GM12878 (cell line): ENCODE results near the gene FEV. TPM values are rescaled to one million over a fixed set of nuclear protein-coding genes. Genes with fewer than 3 reads are reported as not detected.

Source experiments
- ATAC-seq: fragments of 200-7000 bp; cut with Tn5 transposase; 3 replicates; pipeline ENCODE4 v1.9.1; 2020; ENCODE audit warnings: mild to moderate bottlenecking, moderate library complexity
- BruUV-seq: library from RNA; stranded (reverse); fragments of 400-500 nt; replicated peaks from 2 replicates; lab custom pipeline; 2021; lab: Mats Ljungman, UMichigan
- CTCF ChIA-PET: fragments of 300-600 bp; sonication (Branson Sonifier 250); formaldehyde crosslinking; extraction: SDS; loops from one replicate; lab custom pipeline; 2021; ENCODE audit warnings: inconsistent platforms; lab: Yijun Ruan, JAX
- POLR2A ChIA-PET: fragments of 350-600 bp; formaldehyde crosslinking; extraction: SDS; loops from one replicate; lab custom pipeline; 2021; ENCODE audit warnings: inconsistent platforms; lab: Charles Lee
- RAD21 ChIA-PET: fragments of 300-600 bp; sonication (Branson Sonifier 250); formaldehyde crosslinking; loops from one replicate; lab custom pipeline; 2023; ENCODE audit warnings: antibody characterized with exemption; ENCODE audit not compliant: unreplicated experiment; lab: Charles Lee
- SMC1A ChIA-PET: fragments of 300-600 bp; sonication (Branson Sonifier 250); formaldehyde crosslinking; loops from one replicate; lab custom pipeline; 2023; ENCODE audit not compliant: unreplicated experiment, uncharacterized antibody; lab: Charles Lee
- DNase-seq: peaks from one replicate; pipeline ENCODE4 v3.0.0-alpha.2; 2011; ENCODE audit warnings: low read depth, low spot score
- FAIRE-seq: peaks from 3 replicates; lab custom pipeline; 2011; peaks lifted over from hg19 to GRCh38; lab: Jason Lieb, UNC
- H2AFZ ChIP-seq: 2 replicates; pipeline ENCODE4 v1.6.0; 2011; ENCODE audit warnings: low read depth, low read length, control low read depth; ENCODE audit not compliant: control insufficient read depth
- H3K27ac ChIP-seq: 2 replicates; pipeline ENCODE4 v1.5.1; 2011; ENCODE audit warnings: control low read depth; ENCODE audit not compliant: control insufficient read depth, insufficient read depth
- H3K27me3 ChIP-seq, 2 experiments: replicated peaks in 1 of 2; 2 replicates each; pipeline versions ENCODE4 v1.6.0 to v1.6.1; 2011; ENCODE audit warnings: low read length in 1 of 2; ENCODE audit not compliant: control insufficient read depth in 2 of 2, insufficient read depth in 2 of 2
- H3K36me3 ChIP-seq, 2 experiments: 2 replicates each; pipeline ENCODE4 v1.5.1; 2011; ENCODE audit warnings: low read length in 1 of 2; ENCODE audit not compliant: control insufficient read depth in 2 of 2, insufficient read depth in 2 of 2
- H3K4me1 ChIP-seq: 2 replicates; pipeline ENCODE4 v1.6.1; 2011; ENCODE audit warnings: mild to moderate bottlenecking, low read length, moderate library complexity, mixed read lengths; ENCODE audit not compliant: control insufficient read depth, insufficient read depth
- H3K4me2 ChIP-seq: 2 replicates; pipeline ENCODE4 v1.6.0; 2011; ENCODE audit warnings: control low read depth; ENCODE audit not compliant: control insufficient read depth, insufficient read depth
- H3K4me3 ChIP-seq: fragments of 200-600 bp; sonication (generic); 2 replicates; pipeline ENCODE4 v1.5.1; 2016
- H3K79me2 ChIP-seq: 2 replicates; pipeline ENCODE4 v1.6.0; 2011; ENCODE audit warnings: low read length; ENCODE audit not compliant: control insufficient read depth, insufficient read depth
- H3K9ac ChIP-seq: 2 replicates; pipeline ENCODE4 v1.8.0; 2011; ENCODE audit warnings: low read length, control low read depth, mixed read lengths; ENCODE audit not compliant: control insufficient read depth, insufficient read depth
- H3K9me3 ChIP-seq: replicated peaks from 3 replicates; pipeline ENCODE4 v1.5.1; 2011; ENCODE audit warnings: mild to moderate bottlenecking, low read length; ENCODE audit not compliant: control insufficient read depth, insufficient read depth
- H4K20me1 ChIP-seq: 2 replicates; pipeline ENCODE4 v1.6.0; 2011; ENCODE audit not compliant: control insufficient read depth, insufficient read depth
- CUX1 ChIP-seq: IDR thresholded peaks from 2 replicates; pipeline ENCODE4 v1.6.1; 2012; ENCODE audit warnings: improper control_type of control experiment, low read depth, low read length; ENCODE audit not compliant: insufficient replicate concordance
- GABPA ChIP-seq: IDR thresholded peaks from 2 replicates; pipeline ENCODE4 v1.6.1; 2014; ENCODE audit warnings: antibody characterized with exemption, low read depth, mild to moderate bottlenecking, inconsistent platforms
- IKZF1 ChIP-seq: fragments of 450-650 bp; conservative IDR thresholded peaks from 2 replicates; pipeline ENCODE4 v1.6.1; 2017; ENCODE audit warnings: antibody characterized with exemption, mild to moderate bottlenecking
- IRF5 ChIP-seq: fragments of 450-650 bp; IDR thresholded peaks from 2 replicates; pipeline ENCODE4 v1.6.1; 2017; ENCODE audit warnings: borderline replicate concordance
- JUNB ChIP-seq: IDR thresholded peaks from 2 replicates; pipeline ENCODE4 v1.6.1; 2016; ENCODE audit warnings: antibody characterized with exemption, mild to moderate bottlenecking
- KAT2A ChIP-seq: conservative IDR thresholded peaks from 2 replicates; pipeline ENCODE4 v1.6.1; 2011; ENCODE audit warnings: low read depth, low read length; ENCODE audit not compliant: control insufficient read depth
- MYC ChIP-seq: IDR thresholded peaks from 2 replicates; pipeline ENCODE4 v1.6.1; 2011; ENCODE audit warnings: mild to moderate bottlenecking, low read length, moderate library complexity, inconsistent platforms; ENCODE audit not compliant: insufficient read depth, insufficient replicate concordance, insufficient read length, severe bottlenecking
- NFIC ChIP-seq: IDR thresholded peaks from 2 replicates; pipeline ENCODE4 v1.6.1; 2012; ENCODE audit warnings: low read depth, mild to moderate bottlenecking, inconsistent platforms, low read length, moderate library complexity
- NRF1 ChIP-seq: conservative IDR thresholded peaks from 2 replicates; pipeline ENCODE4 v1.6.1; 2011; ENCODE audit warnings: mild to moderate bottlenecking, low read depth, low read length, improper control_type of control experiment
- POLR2AphosphoS5 ChIP-seq: IDR thresholded peaks from 2 replicates; pipeline ENCODE4 v1.6.1; 2011; ENCODE audit warnings: mild to moderate bottlenecking, low read length, inconsistent platforms
- RBBP5 ChIP-seq: fragments of 200-600 bp; sonication (generic); conservative IDR thresholded peaks from 2 replicates; pipeline ENCODE4 v1.6.1; 2016
- RFX5 ChIP-seq: IDR thresholded peaks from 2 replicates; pipeline ENCODE4 v1.6.1; 2011; ENCODE audit warnings: low read depth, low read length, improper control_type of control experiment
- SPI1 ChIP-seq: IDR thresholded peaks from 2 replicates; pipeline ENCODE4 v1.6.1; 2011; ENCODE audit warnings: low read depth, mild to moderate bottlenecking, low read length, moderate library complexity, borderline replicate concordance; ENCODE audit not compliant: insufficient read depth
- STAT3 ChIP-seq: IDR thresholded peaks from 2 replicates; pipeline ENCODE4 v1.6.1; 2011; ENCODE audit warnings: low read depth, low read length, improper control_type of control experiment
- TAF1 ChIP-seq: IDR thresholded peaks from 2 replicates; pipeline ENCODE4 v1.6.1; 2011; ENCODE audit warnings: mild to moderate bottlenecking, low read depth, low read length, borderline replicate concordance
- TCF12 ChIP-seq: IDR thresholded peaks from 2 replicates; pipeline ENCODE4 v1.6.1; 2011; ENCODE audit warnings: low read depth, mild to moderate bottlenecking, low read length
- TCF3 ChIP-seq: IDR thresholded peaks from 2 replicates; pipeline ENCODE4 v1.6.1; 2012; ENCODE audit warnings: low read depth, mild to moderate bottlenecking, low read length, borderline replicate concordance; ENCODE audit not compliant: insufficient read depth
- YY1 ChIP-seq: IDR thresholded peaks from 2 replicates; pipeline ENCODE4 v1.6.1; 2011; ENCODE audit warnings: low read depth, mild to moderate bottlenecking, low read length
- WGBS: methylation state at CpG from one replicate; pipeline ENCODE4 v1.1.6; 2016; ENCODE audit warnings: low lambda C conversion rate; ENCODE audit not compliant: insufficient replicate concordance, insufficient coverage; ENCODE audit errors: missing lambda C conversion rate; 5-methylcytosine and 5-hydroxymethylcytosine counted together
- in situ Hi-C: fragments of 300-500 bp; cut with MboI; formaldehyde crosslinking; loops from 9 replicates; pipeline ENCODE4 v1.14.3; 2018; ENCODE audit warnings: mixed read lengths
- intact Hi-C: fragments of 100-400 bp; cut with micrococcal nuclease; formaldehyde crosslinking; loops from one replicate; pipeline ENCODE4 v1.14.2; 2022; ENCODE audit not compliant: unreplicated experiment
- polyA plus RNA-seq, 11 experiments: library from polyadenylated mRNA; depleted of rRNA in 4 of 11; unstranded in 6 of 11; stranded (reverse) in 5 of 11; fragments of >200 nt; fragmentation: Nextera tagmentation in 4 of 11; fragmentation: Illumina TruSeq in 1 of 11; extraction: Ambion mirVana in 4 of 11; extraction: Trizol in 1 of 11; gene quantifications; 1 replicate in 1 of 11; 2 replicates in 10 of 11; pipeline versions ENCODE4 v1.2.1 to v1.2.3, GENCODE V29; 2011 to 2016; ENCODE audit warnings: inconsistent platforms in 2 of 11, missing spikeins in 2 of 11, low read depth in 1 of 11
- total RNA-seq, 4 experiments: library from RNA; depleted of rRNA in 3 of 4; stranded (reverse); fragments of >200 nt in 3 of 4; fragmentation: Illumina TruSeq in 1 of 4; extraction: Trizol in 1 of 4; gene quantifications; 2 replicates each; pipeline versions ENCODE4 v1.2.1 to v1.2.3, GENCODE V29; 2013 to 2021

Gene FEV
- total and polyA plus RNA-seq, 10 of the 15 experiments (the other 5 are each of a cell fraction or from before 2014, with no cell fraction given) = not detected

DNA sequence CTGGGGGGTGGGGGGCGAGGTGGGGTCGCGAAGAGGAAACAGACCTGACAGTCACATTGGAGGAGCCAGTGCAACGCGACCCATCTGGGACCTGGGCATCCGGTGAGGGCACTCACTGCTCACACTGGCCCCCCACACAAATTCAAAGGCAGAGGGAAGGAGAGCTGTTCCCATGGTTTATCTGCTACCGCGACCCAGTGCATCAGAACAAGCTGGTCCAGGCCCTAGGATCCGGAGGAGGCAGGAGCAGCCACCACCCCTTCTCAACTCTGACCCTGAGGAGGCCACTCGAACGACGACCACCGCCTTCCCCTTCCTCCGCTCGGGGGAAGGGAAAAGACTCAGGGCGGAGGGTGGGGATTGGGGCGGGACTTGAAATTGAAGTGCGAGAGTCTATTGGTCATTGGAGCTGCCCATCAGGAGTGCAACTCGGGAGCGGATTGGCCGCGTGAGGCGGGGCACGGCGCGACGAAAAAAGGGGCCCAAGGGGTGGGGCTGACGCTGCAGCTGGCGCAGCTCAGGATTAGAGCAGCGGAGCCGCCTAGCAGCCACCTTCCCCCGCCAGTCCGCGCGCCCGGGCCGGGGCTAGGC, 25.7 kb downstream of the FEV start, which contains the start of gene CDK5R2 (continued):
- TF ChIP-seq NRF1 = no peak
- peak; percentile 57; the same call in 1 of the 2 replicates for TF ChIP-seq TCF3
- TF ChIP-seq TCF12 = 0 out of 2 replicates have a peak, but pooled peaks have one; percentile 24

DNA sequence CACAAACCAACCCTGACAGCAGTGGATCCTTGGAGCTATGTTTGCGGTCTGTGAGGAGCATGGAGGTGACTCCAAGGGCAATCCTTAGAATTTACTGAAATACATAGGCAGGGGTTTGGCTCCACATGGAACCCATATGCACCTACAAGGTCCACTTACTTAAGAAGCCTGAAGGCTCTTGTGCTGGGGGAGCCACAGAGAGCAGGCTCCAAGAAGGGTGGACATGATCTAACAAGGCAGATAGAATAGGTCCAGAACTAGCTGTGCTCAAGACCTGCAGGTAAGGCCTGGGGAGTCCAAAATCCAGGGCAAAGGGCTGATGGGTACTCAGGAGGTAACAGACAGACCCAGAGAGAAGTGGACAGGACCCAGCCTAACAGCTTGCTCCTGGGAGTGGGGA, 26.7 kb downstream of the FEV start:
- H3K4me2 ChIP-seq = no peak overlapping the region
- H3K27ac ChIP-seq = no peak overlapping the region
- whole genome bisulfite sequencing = 80% methylated on average over 1 of the region's 1 CpG
- H2AFZ ChIP-seq = no peak overlapping the region
- H3K4me3 ChIP-seq = no peak overlapping the region
- H3K9me3 ChIP-seq = no peaks in the 10 kb centered on the region
- RAD21 ChIA-PET = no interaction called here
- BruUV-seq = no TSS peak
- no peaks in the 10 kb centered on the region for H3K4me1 ChIP-seq
- in situ Hi-C loops (no loop called here), intact Hi-C loops (no loop called here)
- no peaks in the 10 kb centered on the region for H3K79me2 ChIP-seq
- DNase-seq = no peak
- peaks cover 12 to 13% of the 10 kb centered on the region in 2 experiments; a peak in 3 of 4 replicates for H3K27me3 ChIP-seq
- no peaks in the 10 kb centered on the region for H4K20me1 ChIP-seq
- H3K9ac ChIP-seq = no peak overlapping the region
- FAIRE-seq = no peak
- POLR2A ChIA-PET = interaction anchor here (1.1 kb wide), 1 partner anchor 48 kb away, joined by 3 read pairs; no protein-coding TSS in a partner anchor
- H3K36me3 ChIP-seq = no peaks in the 10 kb centered on the region
- ATAC-seq = no peak
- CTCF ChIA-PET = interaction anchor here (0.7 to 2.4 kb wide), 3 partner anchors 82 to 106 kb away, joined by 3 to 11 read pairs (median 3); no protein-coding TSS in a partner anchor
- SMC1A ChIA-PET = interaction anchor here (0.6 kb wide), 1 partner anchor 17 kb away, joined by 3 read pairs; no protein-coding TSS in a partner anchor
- no peak for TF ChIP-seq STAT3
- TF ChIP-seq RFX5 = no peak
- no peak for TF ChIP-seq GABPA
- TF ChIP-seq IKZF1 = no peak
- no peak for TF ChIP-seq NFIC
- no peak for TF ChIP-seq SPI1
- TF ChIP-seq RBBP5 = no peak
- no peak for TF ChIP-seq KAT2A
- no peak for TF ChIP-seq YY1
- no peak for TF ChIP-seq POLR2AphosphoS5
- no peak for TF ChIP-seq MYC
- no peak for TF ChIP-seq IRF5
- TF ChIP-seq CUX1 = no peak
- TF ChIP-seq TAF1 = no peak
- no peak for TF ChIP-seq JUNB
